Right cardiac atrium (tissue), 5 donors: ENCODE results near the gene RNU5B-1. TPM values are rescaled to one million over a fixed set of nuclear protein-coding genes. Genes with fewer than 3 reads are reported as not detected.

Experiments
- ATAC-seq, 2 donors: fragments of 200-7000 bp; cut with Tn5 transposase; one replicate each; pipeline versions ENCODE4 v1.8.0 to v1.9.1; 2020; ENCODE audit warnings: moderate library complexity in 2 of 2, mild to moderate bottlenecking in 1 of 2
- DNase-seq, 3 donors: peaks; one replicate each; pipeline ENCODE4 v3.0.0-alpha.2; 2020
- H3K27ac ChIP-seq: one replicate; pipeline ENCODE4 v1.5.1; 2013; ENCODE audit warnings: mild to moderate bottlenecking, low read length, control low read depth, moderate library complexity
- H3K27me3 ChIP-seq: one replicate; pipeline ENCODE4 v1.6.1; 2013; ENCODE audit not compliant: control insufficient read depth, insufficient read depth
- H3K4me1 ChIP-seq: one replicate; pipeline ENCODE4 v1.6.1; 2013; ENCODE audit warnings: low read length; ENCODE audit not compliant: control insufficient read depth, insufficient read depth
- H3K4me3 ChIP-seq: one replicate; pipeline ENCODE4 v1.5.1; 2013; ENCODE audit warnings: low read length, control low read depth
- H3K9me3 ChIP-seq: one replicate; pipeline ENCODE4 v1.6.1; 2013; ENCODE audit warnings: low read length; ENCODE audit not compliant: control insufficient read depth
- WGBS: extraction: QIAGEN DNeasy Blood & Tissue Kit; methylation state at CpG from one replicate; pipeline ENCODE4 v1.1.7; 2013; 5-methylcytosine and 5-hydroxymethylcytosine counted together
- intact Hi-C, 4 donors: fragments of 100-400 bp; cut with DNase I; formaldehyde crosslinking; loops; one replicate each; pipeline versions ENCODE4 v1.11.0 to v1.14.0; 2022 to 2023
- polyA plus RNA-seq: library from polyadenylated mRNA; stranded (reverse); fragments of 200-250 nt; gene quantifications from one replicate; pipeline ENCODE4 v1.2.3, GENCODE V29; 2013
- total RNA-seq, 4 donors: library from RNA; stranded (reverse); fragmentation: NEBNext Ultra II Directional; extraction: Animal tissue kit (Norgen Biotek cat#: 25700); gene quantifications; one replicate each; pipeline ENCODE4 v1.2.1, GENCODE V29; 2021
- donor health status: healthy with polysubstance abuse.
- donor health status: DM: no; HTN: yes; CAD: no.
- donor health status: DM: no; HTN: no; CAD: no.
- donor health status: DM: no; HTN: yes; CAD: no; lungs with severe emphysema.
- donor health status: DM: yes; HTN: yes; CAD: no.

The RNU5B-1 gene
- total and polyA plus RNA-seq, 5 donors, result 16.9 to 71.0 (median 42.7) TPM; not detected in 1

DNA sequence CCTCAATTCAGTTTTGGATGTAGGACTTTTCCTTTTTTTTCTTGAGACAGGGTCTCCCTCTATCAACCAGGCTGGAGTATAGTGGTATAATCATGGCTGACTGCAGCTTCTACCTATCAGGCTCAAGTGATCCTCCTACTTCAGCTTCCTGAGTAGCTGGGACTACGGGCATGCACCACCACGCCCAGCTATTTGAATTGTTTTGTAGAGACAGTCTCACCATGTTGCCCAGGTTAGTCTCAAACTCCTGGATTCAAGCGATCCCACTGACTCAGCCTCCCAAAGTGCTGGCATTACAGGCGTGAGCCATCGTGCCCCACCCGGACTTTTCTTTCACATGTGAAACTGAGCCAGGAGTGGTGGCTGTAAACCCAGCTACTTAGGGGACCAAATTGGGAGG, 3.5 kb downstream of the RNU5B-1 start:
- no peak overlapping the region for H3K4me3 ChIP-seq
- no peak for ATAC-seq
- H3K9me3 ChIP-seq, result no peaks in the 10 kb centered on the region
- peak in 2 of 3 donors; percentile 7 to 9 for DNase-seq
- intact Hi-C loops, result no loop called here
- WGBS, result 87% methylated on average over 6 of the region's 6 CpGs
- no peaks in the 10 kb centered on the region for H3K4me1 ChIP-seq
- H3K27ac ChIP-seq, result no peak overlapping the region
- H3K27me3 ChIP-seq, result no peaks in the 10 kb centered on the region

DNA sequence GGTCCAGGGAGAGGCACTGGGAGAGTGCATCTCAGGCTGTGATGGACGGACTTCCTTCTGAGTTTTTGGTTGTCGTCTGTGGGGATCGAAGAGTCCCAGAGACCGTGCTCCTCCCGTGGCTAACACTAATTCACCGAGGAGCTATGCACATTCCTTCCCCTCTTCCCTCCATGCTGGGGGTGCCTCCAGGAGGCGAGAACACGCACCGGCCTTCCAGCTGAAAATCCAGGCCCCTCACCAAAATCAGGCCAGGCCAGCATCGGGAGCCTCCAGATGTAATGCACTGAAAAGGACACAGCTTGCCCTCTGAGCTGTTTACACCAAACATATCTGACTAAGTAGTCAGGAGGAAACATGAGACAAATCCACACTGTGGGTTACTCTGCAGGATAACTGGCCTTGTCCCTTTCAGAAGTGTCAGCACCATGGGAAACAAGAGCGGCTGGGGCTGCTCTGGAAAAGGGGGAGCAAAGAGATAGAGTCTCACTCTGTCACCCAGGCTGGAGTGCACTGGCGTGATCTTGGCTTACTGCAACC, 5.5 kb downstream of the RNU5B-1 start:
- Histone ChIP-seq H3K9me3 (no peaks in the 10 kb centered on the region), H3K27me3 (no peaks in the 10 kb centered on the region), H3K4me3 (no peak overlapping the region), H3K4me1 (no peaks in the 10 kb centered on the region), H3K27ac (no peak overlapping the region)
- 82% methylated on average over 12 of the region's 12 CpGs for WGBS
- DNase-seq, result peak in 2 of 3 donors; percentile 7 to 25
- intact Hi-C loops, result no loop called here
- ATAC-seq, result no peak

DNA sequence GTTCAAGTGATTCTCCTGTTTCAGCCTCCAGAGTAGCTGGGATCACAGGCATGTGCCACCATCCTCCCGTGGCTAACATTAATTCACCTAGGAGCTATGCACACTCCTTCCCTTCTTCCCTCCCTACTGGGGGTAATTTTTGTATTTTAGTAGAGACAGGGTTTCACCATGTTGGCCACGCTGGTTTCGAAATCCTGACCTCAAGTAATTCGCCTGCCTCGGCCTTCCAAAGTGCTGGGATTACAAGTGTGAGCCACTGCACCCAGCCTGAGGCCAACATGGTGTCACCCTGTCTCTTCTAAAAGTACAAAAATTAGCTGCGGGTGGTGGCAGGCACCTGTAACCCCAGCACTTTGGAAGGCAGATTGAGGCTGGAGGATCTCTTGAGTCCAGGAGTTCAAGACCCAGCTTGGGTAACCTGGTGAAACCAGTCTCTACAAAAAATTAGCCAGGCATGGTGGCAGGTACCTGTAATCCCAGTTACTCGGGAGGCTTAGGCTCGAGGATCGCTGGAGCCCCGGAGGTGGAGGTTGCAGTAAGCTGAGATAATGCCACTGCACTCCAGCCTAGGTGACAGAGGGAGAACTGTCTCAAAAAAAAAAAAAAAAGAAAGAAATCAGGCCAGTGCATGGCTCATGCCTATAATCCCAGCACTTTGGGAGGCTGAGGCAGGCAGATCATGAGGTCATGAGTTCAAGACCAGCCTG, 6.1 kb downstream of the RNU5B-1 start:
- WGBS, result 89% methylated on average over 10 of the region's 10 CpGs
- H3K27me3 ChIP-seq, result no peaks in the 10 kb centered on the region
- peak in 2 of 3 donors; percentile 11 to 12 for DNase-seq
- H3K4me1 ChIP-seq, result no peaks in the 10 kb centered on the region
- ATAC-seq, result no peak
- H3K9me3 ChIP-seq, result no peaks in the 10 kb centered on the region
- no peak overlapping the region for H3K4me3 ChIP-seq
- intact Hi-C loops, result no loop called here
- H3K27ac ChIP-seq, result no peak overlapping the region

DNA sequence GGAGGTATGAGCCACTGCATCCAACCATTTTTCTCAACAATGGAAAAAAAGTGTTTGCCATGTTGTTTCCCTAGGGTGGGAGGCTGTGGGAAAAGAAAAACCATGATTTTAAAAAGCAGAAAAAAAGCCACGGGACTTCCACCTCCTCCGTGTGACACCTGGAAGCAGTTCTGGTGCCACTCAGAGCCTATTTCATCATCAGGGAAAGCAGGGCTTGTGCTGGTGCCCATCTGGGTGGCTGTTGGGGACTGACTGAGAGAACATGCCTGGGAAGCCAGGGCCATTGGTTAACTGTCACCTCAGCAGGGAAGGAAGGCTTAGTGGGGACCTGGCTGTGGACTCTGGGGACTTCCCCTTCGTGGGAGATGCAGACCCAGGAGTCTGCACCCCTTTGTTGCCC, 7.3 kb downstream of the RNU5B-1 start:
- WGBS, result 67% methylated on average over 3 of the region's 3 CpGs
- no peaks in the 10 kb centered on the region for H3K27me3 ChIP-seq
- ATAC-seq, result no peak
- H3K4me3 ChIP-seq, result no peak overlapping the region
- H3K9me3 ChIP-seq, result no peaks in the 10 kb centered on the region
- no peak for DNase-seq
- intact Hi-C loops, result no loop called here
- H3K4me1 ChIP-seq, result no peaks in the 10 kb centered on the region
- no peak overlapping the region for H3K27ac ChIP-seq

DNA sequence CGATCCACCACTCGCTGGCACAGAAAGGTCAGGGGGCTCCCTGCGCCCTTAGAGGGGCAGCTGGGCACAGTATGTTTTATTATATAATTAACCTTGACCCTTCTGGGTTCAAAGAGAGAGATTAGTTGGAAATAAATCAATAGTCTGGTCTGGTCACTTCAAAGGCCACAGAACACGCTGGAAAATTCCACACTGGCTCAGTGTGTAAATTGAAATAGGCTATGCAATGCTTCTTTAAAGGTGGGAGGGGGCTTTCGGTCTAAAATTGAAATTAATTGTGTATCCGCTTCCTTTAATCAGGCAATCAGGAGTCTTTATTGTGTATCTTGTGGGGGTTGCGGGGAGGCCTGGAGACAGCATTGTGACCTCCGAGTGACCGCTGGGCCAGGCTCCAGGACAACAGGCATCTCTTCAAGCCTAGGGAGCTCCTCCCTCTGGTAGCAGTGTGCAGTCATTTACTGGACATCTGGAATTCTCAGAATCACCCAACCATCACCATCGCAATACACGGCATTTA, 8.0 kb downstream of the RNU5B-1 start:
- no peaks in the 10 kb centered on the region for H3K4me1 ChIP-seq
- no peak overlapping the region for H3K4me3 ChIP-seq
- DNase-seq (peak; percentile 38 to 81 (median 79)), ATAC-seq (peak; percentile 65 to 66)
- peak overlapping the region; percentile 10 for H3K27ac ChIP-seq
- H3K27me3 ChIP-seq, result no peaks in the 10 kb centered on the region
- intact Hi-C loops, result no loop called here
- no peaks in the 10 kb centered on the region for H3K9me3 ChIP-seq
- 47% methylated on average over 11 of the region's 11 CpGs for WGBS

DNA sequence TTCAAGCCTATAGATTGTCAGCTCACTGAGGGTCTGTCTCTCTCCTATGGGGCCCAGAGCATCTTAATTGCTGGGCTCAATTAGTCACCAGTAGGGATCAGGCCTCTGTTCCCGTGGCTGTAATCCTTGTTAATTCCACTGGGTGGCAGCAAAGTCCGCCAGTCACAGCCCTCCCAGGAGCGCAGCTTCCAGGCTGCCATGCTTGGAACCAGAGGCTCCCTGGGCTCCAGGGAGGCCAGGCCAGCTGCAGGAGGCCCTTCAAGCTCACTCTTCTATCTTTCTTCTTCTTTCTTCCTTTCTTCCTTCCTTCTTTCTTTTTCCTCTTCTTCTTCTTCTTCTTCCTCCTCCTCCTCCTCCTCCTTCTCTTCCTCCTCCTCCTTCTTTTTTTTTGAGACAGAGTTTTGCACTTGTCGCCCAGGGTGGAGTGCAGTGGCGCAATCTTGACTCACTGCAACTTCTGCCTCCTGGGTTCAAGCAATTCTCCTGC, 14.4 kb downstream of the RNU5B-1 start:
- Histone ChIP-seq H3K9me3 (no peaks in the 10 kb centered on the region), H3K27me3 (no peaks in the 10 kb centered on the region), H3K4me1 (no peaks in the 10 kb centered on the region), H3K4me3 (no peak overlapping the region), H3K27ac (no peak overlapping the region)
- DNase-seq (peak; percentile 74 to 90 (median 86)), ATAC-seq (peak; percentile 92 to 94)
- intact Hi-C loops, result loop anchor here (1.0 to 2.0 kb wide), 3 partner anchors 66 to 68 kb away; no protein-coding TSS in a partner anchor
- WGBS, result 36% methylated on average over 5 of the region's 5 CpGs

DNA sequence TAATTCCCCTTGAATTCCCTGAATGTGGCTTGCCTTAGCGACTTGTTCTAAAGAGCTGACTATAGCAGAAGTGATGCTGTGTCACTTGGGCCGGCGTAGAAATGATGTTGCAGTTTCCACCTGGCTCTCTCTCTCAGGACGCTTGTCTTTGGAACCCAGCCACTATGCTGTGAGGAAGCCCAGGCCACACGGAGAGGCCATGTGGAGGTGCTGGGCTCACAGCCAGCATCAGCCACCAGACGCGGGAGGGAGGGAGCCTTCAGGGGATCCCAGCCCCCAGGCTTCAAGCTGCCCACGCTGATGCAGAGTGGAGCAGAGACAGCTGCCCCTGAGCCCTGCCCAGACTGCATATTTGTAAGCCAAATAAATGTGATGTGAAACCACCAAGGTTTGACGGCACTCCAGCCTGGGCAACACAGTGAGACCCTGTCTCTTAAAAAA, 18.6 kb downstream of the RNU5B-1 start:
- no peak overlapping the region for H3K4me3 ChIP-seq
- DNase-seq (peak; percentile 29 to 73 (median 68)), ATAC-seq (peak in 1 of 2 donors; percentile 38)
- H3K27me3 ChIP-seq, result no peaks in the 10 kb centered on the region
- WGBS, result 11% methylated on average over 9 of the region's 9 CpGs
- intact Hi-C loops, result no loop called here
- H3K9me3 ChIP-seq, result no peaks in the 10 kb centered on the region
- H3K27ac ChIP-seq, result no peak overlapping the region
- no peaks in the 10 kb centered on the region for H3K4me1 ChIP-seq

DNA sequence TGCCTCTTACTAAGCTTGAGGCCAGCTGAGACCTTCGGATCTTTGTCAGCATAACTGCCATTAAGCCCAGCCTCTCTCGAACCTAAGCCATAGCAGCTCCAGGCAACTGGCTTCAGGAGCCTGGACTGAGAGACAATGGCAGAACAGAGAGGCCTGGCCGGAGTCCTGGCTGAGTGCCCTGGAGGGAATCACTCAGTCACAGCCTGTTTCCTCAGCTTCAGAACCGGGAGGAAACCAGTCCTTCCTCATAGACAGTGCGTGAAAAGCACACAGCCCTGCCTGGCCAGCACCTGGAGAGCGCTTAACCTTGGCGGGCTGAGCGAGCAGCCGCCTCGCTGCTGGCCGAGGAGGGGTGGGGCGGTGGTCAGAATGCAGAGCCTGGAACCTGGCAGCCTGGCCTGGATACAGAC, 21.6 kb downstream of the RNU5B-1 start:
- no peaks in the 10 kb centered on the region for H3K9me3 ChIP-seq
- 36% methylated on average over 12 of the region's 12 CpGs for WGBS
- H3K27ac ChIP-seq, result no peak overlapping the region
- intact Hi-C loops, result no loop called here
- no peaks in the 10 kb centered on the region for H3K27me3 ChIP-seq
- H3K4me1 ChIP-seq, result no peaks in the 10 kb centered on the region
- peak; percentile 50 to 82 for ATAC-seq
- peak in 2 of 3 donors; percentile 51 to 77 for DNase-seq
- H3K4me3 ChIP-seq, result no peak overlapping the region

DNA sequence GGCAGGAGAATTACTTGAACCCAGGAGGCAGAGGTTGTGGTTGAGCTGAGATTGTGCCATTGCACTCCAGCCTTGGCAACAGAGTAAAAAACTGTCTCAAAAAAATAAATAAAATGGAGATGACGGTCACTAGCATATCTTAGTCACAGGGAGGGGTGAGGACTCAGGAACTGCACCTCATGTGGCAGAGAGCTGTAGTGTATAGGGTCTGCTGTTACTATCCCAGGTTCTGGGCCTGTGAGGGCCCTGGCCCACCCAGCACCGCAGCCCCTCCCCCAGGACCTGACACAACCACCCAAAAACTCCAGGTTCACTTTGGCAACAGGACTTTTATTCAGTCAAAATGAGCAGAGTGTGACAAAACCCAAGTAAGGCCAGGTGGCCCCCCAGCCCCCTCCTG, 22.3 kb downstream of the RNU5B-1 start:
- intact Hi-C loops, result no loop called here
- no peak overlapping the region for H3K27ac ChIP-seq
- DNase-seq (no peak), ATAC-seq (no peak)
- H3K27me3 ChIP-seq, result no peaks in the 10 kb centered on the region
- H3K4me3 ChIP-seq, result no peak overlapping the region
- no peaks in the 10 kb centered on the region for H3K9me3 ChIP-seq
- 85% methylated on average over 2 of the region's 2 CpGs for WGBS
- no peaks in the 10 kb centered on the region for H3K4me1 ChIP-seq

DNA sequence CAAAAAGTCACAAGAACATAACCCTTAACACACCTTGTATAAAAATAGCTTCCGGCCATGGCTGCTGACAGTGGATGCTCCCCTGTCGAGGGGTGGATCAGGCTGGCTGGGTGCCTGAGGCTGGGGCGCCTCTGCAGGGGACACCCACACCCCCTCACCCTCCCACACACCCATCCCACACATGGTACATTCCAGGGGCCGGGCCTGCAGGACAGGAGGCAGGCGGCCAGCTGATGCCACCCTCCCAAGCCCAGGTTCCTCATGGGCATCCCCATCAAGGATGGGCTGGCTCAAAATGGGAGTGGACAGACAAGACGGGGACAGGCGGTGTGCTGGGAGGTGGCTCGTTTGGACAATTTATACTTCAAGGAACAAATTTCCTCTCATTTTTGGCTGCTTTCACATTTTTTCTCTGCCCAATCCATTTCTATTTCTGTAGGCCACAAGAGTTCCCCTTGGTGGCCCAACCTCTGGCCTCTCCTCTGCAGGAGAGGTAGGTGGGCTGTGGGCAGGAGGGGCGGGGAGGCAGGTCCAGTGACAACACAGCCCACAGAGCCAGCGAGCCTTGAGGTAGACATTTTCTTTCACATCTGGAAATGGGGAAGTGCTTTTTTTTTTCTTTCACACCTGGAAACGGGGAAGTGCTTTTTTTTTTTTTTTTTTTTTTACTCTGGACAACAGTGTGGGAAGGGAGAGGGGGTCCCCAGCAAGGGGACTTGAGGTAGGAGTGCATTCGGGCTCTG, 23.3 kb downstream of the RNU5B-1 start:
- Histone ChIP-seq H3K4me1 (no peaks in the 10 kb centered on the region), H3K4me3 (no peak overlapping the region), H3K27ac (no peak overlapping the region), H3K9me3 (no peaks in the 10 kb centered on the region), H3K27me3 (no peaks in the 10 kb centered on the region)
- DNase-seq (no peak), ATAC-seq (no peak)
- WGBS, result 80% methylated on average over 12 of the region's 12 CpGs
- intact Hi-C loops, result no loop called here
